Measurements from ENCODE around the gene SEPTIN12. TPM values are rescaled to one million over a fixed set of nuclear protein-coding genes. Genes with fewer than 3 reads are reported as not detected.
"Not testable (repeated sequence)": the region's sequence is repeated elsewhere in the genome, so short reads cannot be mapped to it uniquely, and the experiment has no call there.

SEPTIN12 gene
- total RNA-seq, 1 donor from 2014 or later: not detected

DNA sequence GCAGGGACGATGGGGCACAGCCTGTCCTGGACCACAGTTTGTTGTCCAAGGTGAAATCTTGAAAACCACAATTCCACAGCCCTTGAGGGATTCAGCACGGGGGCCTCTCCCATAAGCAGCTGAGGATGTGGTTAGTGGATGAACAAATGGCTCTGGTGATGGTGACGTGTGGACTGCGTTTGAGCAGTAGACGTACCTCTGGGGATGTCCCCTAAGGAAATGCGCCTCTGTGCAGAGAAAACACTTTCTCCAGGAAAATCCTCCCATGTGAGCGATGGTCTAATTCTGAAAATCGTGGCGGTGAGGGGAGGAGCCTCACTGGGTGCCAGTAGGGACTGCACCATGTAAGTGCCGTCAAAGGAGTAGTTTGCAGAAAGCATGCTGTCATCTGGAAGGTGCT lies 2.7 kb upstream of the SEPTIN12 start:
- no peak for DNase-seq (ENCODE audit: low read depth)
- no peak overlapping the region for H3K4me3 ChIP-seq (ENCODE audit: low read depth, low read length)
- TF ChIP-seq, protein P1, sequence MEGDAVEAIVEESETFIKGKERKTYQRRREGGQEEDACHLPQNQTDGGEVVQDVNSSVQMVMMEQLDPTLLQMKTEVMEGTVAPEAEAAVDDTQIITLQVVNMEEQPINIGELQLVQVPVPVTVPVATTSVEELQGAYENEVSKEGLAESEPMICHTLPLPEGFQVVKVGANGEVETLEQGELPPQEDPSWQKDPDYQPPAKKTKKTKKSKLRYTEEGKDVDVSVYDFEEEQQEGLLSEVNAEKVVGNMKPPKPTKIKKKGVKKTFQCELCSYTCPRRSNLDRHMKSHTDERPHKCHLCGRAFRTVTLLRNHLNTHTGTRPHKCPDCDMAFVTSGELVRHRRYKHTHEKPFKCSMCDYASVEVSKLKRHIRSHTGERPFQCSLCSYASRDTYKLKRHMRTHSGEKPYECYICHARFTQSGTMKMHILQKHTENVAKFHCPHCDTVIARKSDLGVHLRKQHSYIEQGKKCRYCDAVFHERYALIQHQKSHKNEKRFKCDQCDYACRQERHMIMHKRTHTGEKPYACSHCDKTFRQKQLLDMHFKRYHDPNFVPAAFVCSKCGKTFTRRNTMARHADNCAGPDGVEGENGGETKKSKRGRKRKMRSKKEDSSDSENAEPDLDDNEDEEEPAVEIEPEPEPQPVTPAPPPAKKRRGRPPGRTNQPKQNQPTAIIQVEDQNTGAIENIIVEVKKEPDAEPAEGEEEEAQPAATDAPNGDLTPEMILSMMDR (conservative IDR thresholded peaks at IDR 0.05; ENCODE audit: low read depth, low read length): no peak

DNA sequence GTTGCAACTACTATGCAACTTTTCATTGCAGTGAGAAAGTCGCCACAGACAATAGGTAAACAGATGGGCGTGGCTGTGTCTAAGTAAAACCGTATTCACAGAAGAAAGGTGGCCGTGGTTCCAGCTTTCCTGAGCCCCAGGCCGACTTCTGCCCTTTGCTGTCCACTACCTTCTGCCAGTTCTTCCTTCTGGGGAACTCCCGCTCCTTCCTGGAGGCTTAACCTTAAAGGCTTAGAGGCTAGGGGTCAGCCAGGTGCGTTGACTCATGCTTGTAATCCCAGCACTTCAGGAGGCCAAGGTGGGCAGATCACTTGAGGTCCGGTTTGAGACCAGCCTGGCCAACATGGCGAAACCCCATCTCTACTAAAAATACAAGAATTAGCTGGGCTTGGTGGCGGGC lies 2.1 kb upstream of the SEPTIN12 start:
- TF ChIP-seq, protein P1 (conservative IDR thresholded peaks at IDR 0.05; ENCODE audit: low read depth, low read length): no peak
- no peak overlapping the region for H3K4me3 ChIP-seq (ENCODE audit: low read depth, low read length)
- no peak for DNase-seq (ENCODE audit: low read depth)

DNA sequence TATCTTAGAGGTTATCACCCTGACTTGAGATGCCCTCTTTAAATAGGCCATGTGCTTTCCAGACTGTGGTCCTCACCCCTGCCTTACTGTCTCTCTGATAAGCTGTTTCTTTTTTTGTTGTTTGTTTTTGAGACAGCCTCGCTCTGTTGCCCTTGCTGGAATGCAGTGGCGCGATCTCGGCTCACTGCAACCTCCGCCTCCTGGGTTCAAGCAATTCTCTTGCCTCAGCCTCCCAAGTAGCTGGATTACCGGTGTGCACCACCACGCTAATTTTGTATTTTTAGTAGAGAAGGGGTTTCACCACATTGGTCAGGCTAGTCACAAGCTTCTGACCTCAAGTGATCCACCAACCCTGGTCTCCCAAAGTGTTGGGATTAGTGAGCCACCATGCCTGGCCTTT lies 765 bp upstream of the SEPTIN12 start:
- no peak for DNase-seq (ENCODE audit: low read depth)
- TF ChIP-seq, protein P1 (conservative IDR thresholded peaks at IDR 0.05; ENCODE audit: low read depth, low read length): no peak
- no peak overlapping the region for H3K4me3 ChIP-seq (ENCODE audit: low read depth, low read length)

DNA sequence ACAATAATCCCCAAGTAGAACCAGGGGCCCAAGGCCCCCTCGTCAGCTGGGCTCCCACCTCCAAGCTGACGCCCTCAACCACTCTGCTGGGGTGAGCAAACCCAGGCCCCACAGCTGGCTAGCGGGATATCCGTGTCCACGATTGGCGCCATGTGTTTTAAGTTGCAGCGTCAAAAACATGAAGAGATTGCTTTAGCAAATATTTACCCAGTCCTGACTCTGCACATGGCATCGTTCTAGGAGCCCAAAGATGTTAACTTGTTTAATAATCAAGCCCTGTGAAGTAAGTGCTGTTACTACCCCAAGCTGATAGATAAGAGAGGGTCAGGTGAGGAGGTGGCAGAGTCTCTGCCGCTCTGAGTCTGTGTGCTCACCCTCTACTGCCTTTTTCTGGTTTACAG lies 344 bp upstream of the SEPTIN12 start:
- no peak overlapping the region for H3K4me3 ChIP-seq (ENCODE audit: low read depth, low read length)
- TF ChIP-seq, protein P1 (conservative IDR thresholded peaks at IDR 0.05; ENCODE audit: low read depth, low read length): no peak
- no peak for DNase-seq (ENCODE audit: low read depth)

DNA sequence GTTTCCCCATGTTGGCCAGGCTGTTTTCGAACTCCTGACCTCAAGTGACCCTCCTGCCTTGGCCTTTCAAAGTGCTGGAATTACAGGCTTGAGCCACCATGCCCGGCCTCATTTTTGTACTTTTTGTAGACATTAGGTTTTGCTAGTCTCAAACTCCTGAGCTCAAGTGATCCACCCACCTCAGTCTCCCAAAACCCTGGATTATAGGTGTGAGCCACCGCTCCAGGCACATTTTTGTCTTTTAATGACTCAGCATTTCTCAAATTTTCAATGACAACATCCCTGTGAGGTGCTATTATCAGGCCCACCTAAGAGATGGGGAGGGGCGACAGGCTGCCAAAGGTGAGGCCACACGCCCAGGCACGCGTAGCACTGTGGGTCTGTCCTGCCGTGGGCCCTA lies 1.1 kb downstream of the SEPTIN12 start:
- H3K4me3 ChIP-seq (ENCODE audit: low read depth, low read length): no peak overlapping the region
- TF ChIP-seq, protein P1 (conservative IDR thresholded peaks at IDR 0.05; ENCODE audit: low read depth, low read length): no peak
- no peak for DNase-seq (ENCODE audit: low read depth)

DNA sequence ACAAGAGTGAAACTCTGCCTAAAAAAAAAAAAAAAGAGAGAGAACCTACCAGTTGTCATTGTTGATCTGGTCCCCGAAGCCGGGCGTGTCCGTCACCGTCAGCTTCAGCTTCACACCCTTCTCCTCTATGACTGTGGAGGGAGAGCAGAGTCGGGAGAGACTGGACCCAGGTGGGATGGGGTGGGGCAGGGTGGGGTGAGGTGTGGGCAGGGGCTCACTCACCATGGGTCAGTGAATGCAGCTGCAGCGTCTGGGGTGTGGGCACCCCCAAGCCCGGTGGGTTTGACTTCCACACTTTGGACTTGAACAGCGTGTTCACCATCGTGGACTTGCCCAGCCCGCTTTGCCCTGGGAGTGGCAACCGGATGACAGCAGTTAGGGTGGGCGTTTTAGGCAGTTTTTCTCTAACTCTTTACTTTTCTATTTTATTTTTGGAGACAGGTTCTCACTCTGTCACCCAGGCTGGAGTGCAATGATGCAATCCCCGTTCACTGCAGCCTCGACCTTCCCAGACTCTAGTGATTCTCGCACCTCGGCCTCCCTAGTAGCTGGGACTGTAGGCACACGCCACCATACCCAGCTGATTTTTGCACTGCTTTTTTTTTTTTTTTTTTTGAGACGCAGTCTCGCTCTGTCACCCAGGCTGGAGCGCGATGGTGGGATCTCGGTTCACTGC lies 2.2 kb downstream of the SEPTIN12 start:
- TF ChIP-seq, protein P1 (conservative IDR thresholded peaks at IDR 0.05; ENCODE audit: low read depth, low read length): no peak
- no peak overlapping the region for H3K4me3 ChIP-seq (ENCODE audit: low read depth, low read length)
- DNase-seq (ENCODE audit: low read depth): no peak

DNA sequence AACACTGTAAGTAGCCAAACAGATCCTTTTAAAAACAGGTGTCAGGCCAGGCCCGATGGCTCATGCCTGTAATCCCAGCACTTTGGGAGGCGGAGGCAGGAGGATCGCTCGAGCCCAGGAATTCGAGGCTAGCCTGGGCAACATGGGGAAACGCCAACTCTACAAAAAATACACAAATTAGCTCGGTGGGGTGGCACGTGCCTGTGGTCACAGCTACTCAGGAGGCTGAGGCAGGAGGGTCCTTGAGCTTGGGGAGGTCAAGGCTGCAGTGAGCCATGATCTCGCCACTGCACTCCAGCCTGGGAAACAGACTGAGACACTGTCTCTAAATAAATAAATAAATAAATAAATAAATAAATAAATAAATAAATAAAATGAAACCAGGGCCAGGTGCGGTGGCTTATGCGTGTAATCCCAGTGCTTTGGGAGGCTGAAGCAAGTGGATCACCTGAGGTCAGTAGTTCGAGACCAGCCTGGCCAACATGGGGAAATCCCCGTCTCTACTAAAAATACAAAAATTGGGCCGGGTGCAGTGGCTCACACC lies 3.6 kb downstream of the SEPTIN12 start:
- DNase-seq (ENCODE audit: low read depth); H3K4me3 ChIP-seq (ENCODE audit: low read depth, low read length): not testable (repeated sequence)

All from epithelial cell of proximal tubule (primary cell).